ENCODE results near the gene FRMD4B. TPM values are rescaled to one million over a fixed set of nuclear protein-coding genes. Genes with fewer than 3 reads are reported as not detected.

FRMD4B gene
- polyA plus RNA-seq, 4 donors, result 37.4 to 45.7 (median 40.9) TPM

DNA sequence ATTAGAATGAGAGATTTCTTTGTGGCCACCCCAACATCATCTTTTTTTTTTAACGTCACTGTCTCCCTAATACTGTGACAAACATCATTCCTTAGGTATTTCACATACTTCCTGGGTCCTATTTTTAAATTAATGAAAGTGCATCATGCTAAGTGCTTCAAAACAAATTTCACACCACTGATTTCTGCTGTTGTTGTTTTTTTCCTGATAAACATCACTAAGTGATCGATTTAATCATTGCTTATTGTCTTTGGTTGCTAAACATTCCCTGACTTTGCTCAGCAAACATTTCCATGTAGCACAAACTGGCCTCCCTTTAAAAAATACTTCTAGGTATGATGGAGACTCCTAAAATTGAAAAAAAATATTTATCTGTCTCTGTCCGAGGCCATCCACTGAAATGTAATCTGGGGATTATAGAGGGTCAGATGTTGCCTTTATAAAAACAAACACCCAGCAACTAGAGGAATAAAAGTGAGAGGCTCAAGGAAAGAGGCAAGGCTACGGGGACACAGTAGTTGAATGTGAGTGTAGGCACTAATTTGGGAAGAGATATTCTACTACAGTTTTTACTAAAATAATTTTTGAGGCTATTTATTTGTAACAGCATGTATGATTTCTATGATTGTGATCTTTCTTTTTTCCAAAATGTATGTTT is 243.0 kb downstream of the FRMD4B start:
- no peak for DNase-seq (ENCODE audit: low read depth in 4 of 4, low spot score in 2 of 4)

DNA sequence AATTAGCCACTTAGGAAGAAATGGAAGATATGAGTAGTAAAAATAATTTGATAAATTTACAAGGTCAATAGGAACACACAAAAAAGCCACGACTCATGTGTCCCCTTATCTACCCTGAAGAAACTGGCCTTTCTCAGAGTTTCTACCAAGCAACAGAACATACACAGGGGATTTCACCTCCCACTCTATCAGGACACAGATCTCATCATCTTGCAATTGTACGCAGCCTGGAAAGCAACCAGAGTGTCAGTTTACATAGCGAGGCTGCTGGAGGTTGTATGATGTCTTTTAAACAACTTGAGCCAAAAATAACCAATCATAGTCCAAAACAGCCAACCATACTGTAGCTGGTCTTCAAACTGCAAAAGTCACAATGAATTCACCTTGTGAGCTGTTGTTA is 243.8 kb downstream of the FRMD4B start:
- DNase-seq (ENCODE audit: low read depth in 4 of 4, low spot score in 2 of 4), result no peak

DNA sequence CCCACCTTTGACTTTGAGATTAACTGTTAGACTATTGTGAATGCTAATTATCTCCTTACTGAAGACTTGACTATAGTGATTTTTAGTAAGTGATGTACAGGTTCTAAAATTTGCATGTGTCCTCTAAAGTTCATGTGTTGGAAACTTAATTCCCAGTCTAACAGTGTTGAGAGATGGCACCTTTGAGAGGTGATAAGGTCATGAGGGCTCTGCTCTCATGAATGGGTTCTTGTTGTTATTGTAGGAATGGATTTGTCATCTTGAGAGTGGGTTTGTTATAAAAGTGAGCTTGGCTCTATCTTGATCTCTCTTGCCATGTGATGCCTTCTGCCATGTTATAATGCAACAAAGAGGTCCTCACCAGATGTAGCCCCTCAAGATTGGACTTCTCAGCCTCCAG is 244.6 kb downstream of the FRMD4B start:
- no peak for DNase-seq (ENCODE audit: low read depth in 4 of 4, low spot score in 2 of 4)

DNA sequence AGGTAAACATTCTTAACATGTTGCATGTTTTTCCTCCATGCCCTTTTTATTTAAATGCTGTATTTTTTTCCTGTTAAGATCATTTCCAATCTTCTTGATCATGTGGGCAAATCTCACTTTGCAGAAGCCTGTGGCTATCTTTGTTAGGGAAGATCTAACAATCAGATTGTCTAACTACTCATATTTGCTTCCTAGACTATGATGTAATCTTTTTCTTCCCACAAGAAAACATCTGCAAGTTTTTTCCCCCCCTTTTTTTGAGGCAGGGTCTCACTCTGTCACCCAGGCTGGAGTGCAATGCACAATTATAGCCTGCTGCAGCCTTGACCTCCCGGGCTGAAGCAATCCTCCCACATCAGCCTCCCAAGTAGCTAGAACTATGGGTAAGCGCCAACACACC is 248.5 kb downstream of the FRMD4B start:
- no peak for DNase-seq (ENCODE audit: low read depth in 4 of 4, low spot score in 2 of 4)

DNA sequence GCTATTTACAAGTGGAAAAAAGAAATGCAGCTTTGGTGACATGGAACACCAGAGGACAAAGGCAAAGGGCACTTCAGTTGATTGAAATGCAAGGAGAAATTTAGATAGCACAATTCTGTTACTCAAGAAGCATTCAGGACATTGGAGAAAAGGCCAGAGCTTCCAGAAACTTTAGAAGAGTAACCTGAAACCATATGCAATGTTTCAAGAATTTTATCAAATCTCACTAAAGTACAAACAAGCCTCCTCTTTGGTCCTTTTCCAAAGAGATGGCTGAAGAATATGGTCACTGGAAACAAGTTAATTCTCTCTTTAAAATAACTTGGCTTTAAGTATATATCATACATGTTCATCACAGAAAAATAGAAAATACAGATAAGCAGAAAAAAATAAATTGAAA is 248.9 kb downstream of the FRMD4B start:
- DNase-seq (ENCODE audit: low read depth in 4 of 4, low spot score in 2 of 4), result no peak

DNA sequence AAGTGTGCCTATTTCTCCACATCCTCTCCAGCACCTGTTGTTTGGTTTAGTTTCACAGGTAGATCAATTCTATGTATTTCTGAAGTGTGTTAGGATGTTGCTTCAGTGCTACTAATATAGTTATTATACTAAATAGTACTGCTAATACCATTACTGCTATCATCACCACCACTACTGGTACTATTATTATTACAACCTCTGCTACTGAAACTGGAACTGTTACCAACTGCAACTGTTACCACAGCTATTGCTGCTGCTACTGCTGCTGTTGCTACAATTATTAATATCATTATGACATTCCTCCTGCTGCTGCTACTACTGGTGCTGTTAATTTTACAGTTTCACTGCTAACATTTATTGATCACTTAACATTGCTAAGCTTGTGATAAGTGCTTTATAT is 255.2 kb downstream of the FRMD4B start:
- no peak for DNase-seq (ENCODE audit: low read depth in 4 of 4, low spot score in 2 of 4)

DNA sequence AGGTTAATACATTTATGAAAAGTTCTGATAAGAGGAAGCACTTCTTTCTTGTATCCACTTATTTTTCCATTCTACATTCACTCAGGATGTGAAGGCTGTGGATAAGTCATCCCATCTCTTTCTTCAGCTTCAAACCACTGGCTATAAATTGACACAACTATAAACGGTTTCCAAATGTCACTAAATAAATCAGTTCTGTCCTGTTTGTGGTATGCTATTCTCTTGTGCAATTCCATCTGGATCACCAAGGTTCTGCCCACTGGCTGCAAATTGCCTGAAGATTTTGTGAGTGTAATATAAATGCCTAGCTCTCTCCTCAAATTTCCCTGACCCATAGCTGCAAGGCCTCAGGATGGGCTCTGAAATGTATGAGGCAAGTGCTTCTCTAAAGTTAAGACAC is 256.4 kb downstream of the FRMD4B start:
- no peak for DNase-seq (ENCODE audit: low read depth in 4 of 4, low spot score in 2 of 4)

DNA sequence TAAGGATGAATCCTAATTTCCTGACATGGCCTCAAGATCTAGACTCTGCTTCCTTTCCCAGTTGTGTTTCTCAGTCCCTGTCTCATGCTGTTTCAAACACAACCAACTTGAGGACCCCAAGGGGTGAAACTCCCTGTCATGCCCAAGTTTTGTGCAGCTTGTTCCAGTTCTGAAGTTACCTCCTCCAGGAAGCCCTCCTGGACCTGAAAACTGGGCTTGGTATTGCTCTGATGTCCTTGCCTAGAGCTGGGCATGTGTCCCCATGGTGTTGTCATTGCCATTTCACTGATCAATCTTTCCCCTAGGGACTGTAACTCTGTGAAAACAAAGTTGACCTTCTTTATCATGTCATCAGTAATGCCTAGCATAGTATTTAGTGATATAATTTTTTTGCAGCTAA is 257.4 kb downstream of the FRMD4B start:
- DNase-seq (ENCODE audit: low read depth in 4 of 4, low spot score in 2 of 4), result no peak

DNA sequence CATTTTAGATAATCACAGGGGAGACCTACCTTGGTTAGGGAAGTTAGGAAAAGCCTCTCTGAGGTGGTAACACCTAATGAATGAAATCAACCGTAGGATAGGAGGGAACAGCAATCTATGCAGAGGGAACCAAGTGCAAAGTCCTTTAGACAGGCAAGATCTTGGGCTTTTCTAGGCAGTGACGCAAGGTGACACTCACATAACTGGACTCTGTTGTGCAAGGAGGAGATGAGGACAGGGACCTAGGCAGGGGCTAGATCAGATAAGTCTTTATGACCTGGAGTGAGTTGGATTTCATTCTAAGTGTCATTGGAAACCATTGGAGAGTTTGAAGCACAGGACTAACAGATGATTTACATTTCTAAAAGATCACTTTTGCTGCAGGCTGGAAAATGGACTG is 258.9 kb downstream of the FRMD4B start:
- no peak for DNase-seq (ENCODE audit: low read depth in 4 of 4, low spot score in 2 of 4)

DNA sequence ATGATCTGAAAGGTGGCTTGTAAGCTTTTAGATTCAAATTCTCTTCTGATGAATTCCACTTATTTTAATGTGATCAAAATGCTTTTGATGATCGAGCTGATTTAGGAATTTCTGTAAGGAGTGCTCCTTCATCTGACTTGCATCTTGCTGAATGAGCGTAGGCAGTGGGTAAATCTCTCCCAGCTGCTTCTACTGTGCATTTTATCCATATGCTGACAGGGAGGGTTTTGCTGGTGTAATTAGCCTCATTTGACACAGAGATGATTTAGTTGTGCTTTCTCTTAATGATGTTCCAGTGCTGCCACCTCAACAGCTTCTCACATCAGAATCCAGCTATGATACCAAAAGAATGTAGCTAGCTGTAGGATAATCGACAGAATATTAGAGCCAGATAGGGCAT is 259.7 kb downstream of the FRMD4B start:
- DNase-seq (ENCODE audit: low read depth in 4 of 4, low spot score in 2 of 4), result no peak

DNA sequence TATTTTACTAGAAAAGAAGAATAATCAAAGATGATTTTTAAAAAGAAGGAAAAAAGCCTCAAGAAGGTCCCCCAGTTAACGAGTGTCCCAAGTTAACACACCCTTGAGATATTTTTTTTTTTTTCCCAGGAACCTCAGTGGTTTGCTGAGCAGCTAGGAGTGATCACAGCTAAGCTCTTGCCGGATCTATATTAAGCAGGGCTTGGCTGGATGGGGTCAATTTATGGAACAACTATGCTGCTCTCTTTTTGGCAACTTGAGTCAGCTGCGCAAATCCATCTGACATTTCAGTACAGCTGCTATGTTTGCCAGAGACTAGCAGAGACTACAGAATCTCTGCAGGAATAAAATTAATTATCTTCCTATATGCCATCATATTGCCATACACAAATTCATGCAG is 263.5 kb downstream of the FRMD4B start, which contains the start of gene LMOD3:
TSS of gene LMOD3 (minus strand) at position 193 of the 400 bp plus-strand sequence. CDS start 209 bp downstream, outside the sequence.
- no peak for DNase-seq (ENCODE audit: low read depth in 4 of 4, low spot score in 2 of 4)

DNA sequence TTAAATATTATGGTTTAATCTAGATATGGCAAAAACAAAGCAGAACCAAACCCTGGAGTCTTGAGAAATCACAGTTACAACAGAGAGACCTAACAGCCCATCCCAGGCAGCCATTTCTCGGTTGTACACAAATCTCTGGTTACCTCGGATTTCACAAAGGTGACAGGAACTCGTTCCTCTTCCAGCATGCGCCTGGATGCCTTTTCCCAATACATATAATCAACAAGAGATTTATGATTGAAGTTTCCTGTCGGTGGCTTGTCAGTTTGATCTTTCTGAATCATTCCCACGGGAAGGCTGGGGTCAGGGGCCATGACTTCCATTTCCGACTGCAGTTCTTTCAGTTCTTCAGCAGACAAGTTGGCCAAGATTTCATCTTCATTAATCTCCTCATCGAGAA is 263.9 kb downstream of the FRMD4B start:
- no peak for DNase-seq (ENCODE audit: low read depth in 4 of 4, low spot score in 2 of 4)

DNA sequence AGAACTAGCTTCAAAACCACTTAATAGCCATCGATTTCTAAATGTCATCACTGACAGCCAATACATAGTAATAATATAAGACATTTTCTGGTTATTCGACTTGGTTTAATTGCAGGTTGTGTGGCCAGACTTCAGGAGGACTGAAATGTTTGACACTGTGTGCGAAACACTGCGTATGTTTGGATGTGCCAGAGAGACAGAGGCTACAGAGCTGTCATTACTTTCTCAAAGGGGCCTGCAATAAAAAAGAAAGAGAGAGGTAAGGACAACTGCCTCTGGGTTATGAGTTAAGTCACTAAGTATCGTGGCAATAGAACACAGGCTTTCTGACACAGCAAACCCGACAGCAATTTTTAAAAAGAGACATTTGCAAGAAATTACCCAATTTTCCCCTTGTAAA is 264.4 kb downstream of the FRMD4B start:
- no peak for DNase-seq (ENCODE audit: low read depth in 4 of 4, low spot score in 2 of 4)

DNA sequence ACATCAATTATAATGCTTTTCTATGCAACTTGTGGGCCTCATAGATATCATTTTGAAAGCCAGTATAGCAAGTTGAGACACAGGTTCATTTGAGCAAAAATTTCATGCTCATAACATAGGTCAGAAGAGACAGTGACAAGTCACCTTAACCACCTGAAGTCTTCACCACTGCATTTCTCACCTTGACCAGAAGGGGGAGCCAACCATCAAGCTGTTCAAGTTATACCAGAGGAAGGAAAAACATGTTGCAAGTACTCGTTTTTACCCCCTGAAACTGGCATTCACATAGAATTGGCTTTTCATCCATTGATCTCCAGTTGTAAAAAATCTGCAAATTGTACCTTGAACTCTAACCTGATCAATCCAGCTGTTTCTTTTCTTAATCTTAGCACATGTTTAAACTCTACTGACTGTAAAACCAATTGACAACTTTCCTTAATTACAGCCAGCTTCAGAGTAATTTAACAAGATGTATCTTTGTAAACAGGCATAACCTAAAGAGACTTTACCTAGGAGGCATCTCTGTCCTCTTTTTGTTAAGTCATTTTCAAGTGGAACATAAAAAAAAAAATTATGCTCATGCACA is 264.9 kb downstream of the FRMD4B start:
- peak; percentile 31 to 69 (median 56) for DNase-seq (ENCODE audit: low read depth in 4 of 4, low spot score in 2 of 4)
